ENCODE measurements around the gene TTC28.

The TTC28 gene

GRCh38 chr22:27995801-27996528 lies 683.7 kb downstream of the TTC28 start:
- DNase-seq (ENCODE audit: low read depth), result no peak
- TF ChIP-seq CTCF (IDR thresholded peaks at IDR 0.05; ENCODE audit: low read depth, low read length, missing control alignments), result no peak
- H3K4me3 ChIP-seq (ENCODE audit: low read depth, low read length), result no peak overlapping the region

- DNase-seq (ENCODE audit: low read depth), result no peak
- no peak for TF ChIP-seq CTCF (IDR thresholded peaks at IDR 0.05; ENCODE audit: low read depth, low read length, missing control alignments)
- H3K4me3 ChIP-seq (ENCODE audit: low read depth, low read length), result no peak overlapping the region
These were observed 684.9 kb downstream of the TTC28 start for GRCh38 chr22:27994481-27995331.

- H3K4me3 ChIP-seq (ENCODE audit: low read depth, low read length), result no peak overlapping the region
- TF ChIP-seq CTCF (IDR thresholded peaks at IDR 0.05; ENCODE audit: low read depth, low read length, missing control alignments), result no peak
- DNase-seq (ENCODE audit: low read depth), result no peak
These were observed 685.8 kb downstream of the TTC28 start for GRCh38 chr22:27993774-27994350.

GRCh38 chr22:27993201-27993635 lies 686.4 kb downstream of the TTC28 start:
- no peak overlapping the region for H3K4me3 ChIP-seq (ENCODE audit: low read depth, low read length)
- DNase-seq (ENCODE audit: low read depth), result no peak
- TF ChIP-seq CTCF (IDR thresholded peaks at IDR 0.05; ENCODE audit: low read depth, low read length, missing control alignments), result no peak

- DNase-seq (ENCODE audit: low read depth), result no peak
- no peak overlapping the region for H3K4me3 ChIP-seq (ENCODE audit: low read depth, low read length)
- no peak for TF ChIP-seq CTCF (IDR thresholded peaks at IDR 0.05; ENCODE audit: low read depth, low read length, missing control alignments)
These were observed 687.1 kb downstream of the TTC28 start for GRCh38 chr22:27992294-27993165.

GRCh38 chr22:27991586-27992293 lies 687.9 kb downstream of the TTC28 start:
- no peak for TF ChIP-seq CTCF (IDR thresholded peaks at IDR 0.05; ENCODE audit: low read depth, low read length, missing control alignments)
- DNase-seq (ENCODE audit: low read depth), result no peak
- no peak overlapping the region for H3K4me3 ChIP-seq (ENCODE audit: low read depth, low read length)
